ENCODE results near the gene LAIR2.

GRCh38 chr19:54478677-54479266, 23.9 kb upstream of the LAIR2 start:
- TF ChIP-seq CTCF (IDR thresholded peaks at IDR 0.05) (peak in 4 of 6 experiments; percentile 26 to 53 (median 41)), POLR2A (IDR thresholded peaks at IDR 0.05) (no peak)
